DMS79 (cell line): ENCODE measurements around the gene LLGL2.
"Not testable (repeated sequence)": the region's sequence is repeated elsewhere in the genome, so short reads cannot be mapped to it uniquely, and the experiment has no call there.

Experiments used
- DNase-seq: peaks from one replicate; lab custom pipeline; 2025; lab: John Stamatoyannopoulos, UW

The LLGL2 gene

DNA sequence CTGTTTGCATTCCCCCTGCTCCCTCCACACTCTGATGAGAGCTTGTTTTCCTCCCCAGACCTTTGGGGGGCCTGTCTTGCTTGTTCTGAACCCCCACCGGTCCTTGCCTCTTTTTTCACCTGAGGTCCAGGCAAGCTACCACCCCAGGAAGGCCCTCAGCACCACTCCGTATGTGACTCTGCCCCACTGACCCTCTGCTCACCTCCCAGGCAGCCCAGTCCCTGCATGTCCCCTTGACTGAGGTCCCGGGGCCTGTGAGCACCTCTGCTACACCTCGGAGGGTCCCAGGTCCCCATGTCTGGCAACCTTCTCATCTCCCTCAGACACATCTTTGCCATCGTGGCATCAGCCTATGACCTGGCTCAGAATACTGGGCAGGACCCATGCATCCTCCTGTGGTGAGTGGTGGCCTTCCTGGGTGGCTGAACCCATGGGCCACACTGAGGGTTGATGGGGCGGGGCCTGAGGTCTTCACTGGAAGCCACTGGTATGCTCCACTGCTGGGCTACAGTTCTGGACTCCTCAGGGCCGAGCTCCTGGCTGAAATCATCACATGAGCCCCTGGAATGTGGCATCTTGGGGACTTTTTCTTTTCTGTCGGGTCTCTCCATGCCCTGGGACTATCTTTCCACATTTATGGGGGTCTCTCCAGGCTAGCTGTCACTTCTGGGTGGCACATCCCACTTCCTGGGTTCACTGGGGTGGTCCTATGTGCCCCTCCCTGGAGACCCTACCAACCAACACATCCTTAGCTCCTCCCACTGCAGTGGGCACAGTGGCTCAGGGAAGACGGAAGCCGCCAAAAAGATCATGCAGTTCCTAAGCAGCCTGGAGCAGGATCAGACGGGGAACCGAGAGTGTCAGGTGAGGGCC, 65.6 kb downstream of the LLGL2 start:
- DNase-seq, result no peak

DNA sequence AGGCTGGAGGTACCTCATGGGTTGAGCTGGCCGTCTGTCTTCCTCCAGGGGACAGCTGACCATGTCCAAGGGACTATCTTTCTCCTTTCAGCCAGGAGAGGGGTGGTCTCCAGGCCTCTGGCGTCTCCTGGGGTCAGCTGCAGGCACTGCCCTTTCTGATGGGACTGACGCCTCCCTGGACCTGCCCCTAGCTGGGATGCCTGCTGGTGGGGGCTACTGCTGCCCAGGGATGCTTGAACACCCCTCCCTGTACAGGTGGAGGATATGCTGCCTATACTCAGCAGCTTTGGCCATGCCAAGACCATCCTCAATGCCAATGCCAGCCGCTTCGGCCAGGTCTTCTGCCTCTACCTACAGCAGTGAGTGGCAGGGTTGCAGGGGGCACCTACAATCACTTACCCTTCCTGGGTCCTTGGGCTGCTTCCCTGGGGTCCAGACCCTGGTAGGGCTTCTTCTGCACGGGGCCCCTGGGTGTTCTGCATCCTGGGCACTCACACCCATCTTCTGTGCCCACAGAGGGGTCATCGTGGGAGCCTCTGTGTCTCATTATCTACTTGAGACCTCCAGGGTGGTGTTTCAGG, 66.3 kb downstream of the LLGL2 start:
- no peak for DNase-seq

DNA sequence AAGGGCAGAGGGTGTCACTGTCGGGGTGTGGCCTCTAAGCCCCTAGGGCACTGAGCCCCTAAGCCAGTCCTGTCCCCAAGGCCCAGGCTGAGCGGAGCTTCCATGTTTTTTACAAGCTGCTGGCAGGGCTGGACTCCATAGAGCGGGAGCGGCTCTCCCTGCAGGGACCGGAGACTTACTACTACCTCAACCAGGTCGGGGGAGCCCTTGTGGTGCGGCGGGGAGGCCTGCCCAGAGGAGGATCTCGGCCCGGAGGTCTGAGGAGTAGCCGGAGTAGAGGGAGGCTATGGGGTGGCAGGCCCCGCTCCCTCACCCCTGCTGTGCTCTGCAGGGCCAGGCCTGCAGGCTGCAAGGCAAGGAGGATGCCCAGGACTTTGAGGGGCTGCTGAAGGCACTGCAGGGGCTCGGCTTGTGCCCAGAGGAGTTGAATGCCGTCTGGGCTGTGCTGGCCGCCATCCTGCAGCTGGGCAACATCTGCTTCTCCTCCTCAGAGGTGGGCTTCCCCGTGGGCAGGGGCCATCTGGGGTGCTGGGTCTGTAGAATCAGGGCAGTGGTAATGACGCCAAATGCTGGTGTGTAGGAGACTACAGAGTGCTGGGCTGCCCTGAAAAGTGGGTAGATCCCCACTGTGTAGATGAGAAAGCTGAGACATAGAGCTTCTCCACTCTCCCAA, 67.0 kb downstream of the LLGL2 start:
- no peak for DNase-seq

DNA sequence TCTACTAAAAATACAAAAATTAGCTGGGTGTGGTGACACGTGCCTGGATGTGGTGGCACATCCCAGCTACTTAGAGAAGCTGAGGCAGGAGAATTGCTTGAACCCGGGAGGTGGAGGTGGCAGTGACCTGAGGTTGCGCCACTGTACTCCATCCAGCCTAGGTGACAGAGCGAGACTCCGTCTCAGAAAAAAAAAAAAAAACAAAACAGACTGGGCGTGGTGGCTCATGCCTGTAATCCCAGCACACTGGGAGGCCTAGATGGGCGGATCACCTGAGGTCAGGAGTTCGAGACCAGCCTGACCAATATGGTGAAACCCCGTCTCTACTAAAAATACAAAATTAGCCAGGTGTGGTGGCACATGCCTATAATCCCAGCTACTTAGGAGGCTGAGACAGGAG, 67.9 kb downstream of the LLGL2 start:
- not testable (repeated sequence) for DNase-seq

- DNase-seq, result no peak
These were observed 69.2 kb downstream of the LLGL2 start for GRCh38 chr17:75594499-75595283.

DNA sequence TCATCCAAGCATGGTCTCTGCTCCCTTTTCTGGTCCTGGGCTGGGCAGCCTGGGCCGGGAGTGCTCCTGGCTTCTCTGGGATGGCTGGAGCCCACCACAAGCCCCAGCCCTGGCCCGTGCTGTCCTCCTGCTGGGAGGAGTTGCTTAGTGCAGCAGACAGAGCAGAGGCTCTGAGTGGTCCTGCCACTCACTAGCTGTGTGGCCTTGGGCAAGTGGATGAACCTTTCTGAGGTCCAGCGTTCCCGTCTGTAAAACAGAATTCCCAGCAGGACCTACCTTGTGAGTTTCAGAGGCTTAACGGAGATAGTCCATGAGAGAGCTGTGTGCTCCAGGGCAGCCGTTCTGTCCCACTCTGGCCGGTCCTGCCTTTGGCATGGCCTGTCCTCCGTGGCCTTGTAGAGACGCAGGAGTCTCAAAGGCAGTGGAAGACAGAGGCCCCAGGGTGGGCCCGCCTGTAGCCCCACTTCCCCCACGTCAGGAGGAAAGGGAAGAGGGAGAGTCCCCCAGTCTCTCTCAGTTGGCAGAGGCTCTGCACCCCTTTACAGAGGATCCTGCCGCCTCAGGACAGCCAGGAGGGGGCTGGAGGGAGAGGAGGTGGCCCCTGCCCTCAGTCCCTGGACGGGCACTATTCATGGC, 69.9 kb downstream of the LLGL2 start:
- DNase-seq, result no peak

DNA sequence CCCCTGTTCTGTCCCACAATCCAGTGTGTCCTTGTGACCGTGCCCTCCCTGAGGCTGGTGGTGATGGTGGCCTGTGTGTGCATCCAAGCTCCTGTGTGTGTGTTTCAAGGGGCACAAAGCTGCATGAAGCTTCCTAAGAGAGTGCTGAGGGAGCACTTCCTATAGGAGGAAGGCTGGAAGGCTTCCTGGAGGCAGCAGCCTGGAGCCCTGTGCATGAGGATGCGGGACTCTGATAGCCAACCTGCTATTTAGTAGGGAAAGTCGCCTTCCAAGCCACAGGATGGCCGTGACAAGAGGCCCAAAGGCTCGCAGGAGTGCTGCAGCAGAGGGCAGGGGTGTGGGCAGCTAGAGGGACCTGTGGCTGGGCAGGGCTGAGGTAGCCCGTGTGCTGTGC, 70.4 kb downstream of the LLGL2 start:
- DNase-seq, result no peak

GRCh38 chr17:75596320-75597087, 71.0 kb downstream of the LLGL2 start:
- no peak for DNase-seq

- no peak for DNase-seq
These were observed 75.8 kb downstream of the LLGL2 start for GRCh38 chr17:75601057-75601987.

DNA sequence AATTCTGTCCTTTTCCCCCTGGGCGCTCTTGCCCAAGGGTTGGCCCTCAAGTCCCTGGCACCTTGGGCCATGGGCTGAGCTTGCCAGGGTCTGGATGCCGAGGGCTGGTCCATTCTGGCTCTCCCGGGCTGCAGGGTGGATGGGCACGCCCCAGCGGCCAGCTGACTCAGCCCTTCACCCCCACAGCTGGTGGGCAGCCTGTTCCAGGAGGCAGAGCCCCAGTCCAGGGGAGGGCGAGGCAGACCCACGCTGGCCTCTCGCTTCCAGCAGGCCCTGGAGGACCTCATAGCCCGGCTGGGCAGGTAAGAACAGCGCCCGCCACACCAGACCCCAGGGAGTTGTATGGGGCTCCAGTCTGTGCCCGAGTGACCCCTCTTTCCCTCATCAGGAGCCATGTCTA, 77.1 kb downstream of the LLGL2 start:
- DNase-seq, result no peak

DNA sequence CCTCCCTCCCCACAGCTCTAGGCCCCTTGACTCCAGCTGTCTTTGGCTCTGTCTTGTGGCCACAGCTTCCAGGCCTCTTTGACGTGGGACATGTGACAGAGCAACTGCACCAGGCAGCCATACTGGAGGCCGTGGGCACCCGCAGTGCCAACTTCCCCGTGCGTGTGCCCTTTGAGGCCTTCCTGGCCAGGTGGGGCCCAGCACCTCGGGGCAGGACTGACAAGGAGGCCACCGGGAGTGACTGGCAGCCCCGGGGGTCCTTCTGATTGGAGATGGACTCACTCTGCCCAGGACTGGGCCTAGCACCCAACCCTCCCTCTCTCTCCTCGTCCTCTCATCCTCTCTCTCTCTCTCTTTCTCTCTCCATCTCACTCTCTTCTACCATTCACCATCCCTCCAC, 77.6 kb downstream of the LLGL2 start:
- DNase-seq, result no peak

- DNase-seq, result no peak
These were observed 78.7 kb downstream of the LLGL2 start for GRCh38 chr17:75604034-75604695.

DNA sequence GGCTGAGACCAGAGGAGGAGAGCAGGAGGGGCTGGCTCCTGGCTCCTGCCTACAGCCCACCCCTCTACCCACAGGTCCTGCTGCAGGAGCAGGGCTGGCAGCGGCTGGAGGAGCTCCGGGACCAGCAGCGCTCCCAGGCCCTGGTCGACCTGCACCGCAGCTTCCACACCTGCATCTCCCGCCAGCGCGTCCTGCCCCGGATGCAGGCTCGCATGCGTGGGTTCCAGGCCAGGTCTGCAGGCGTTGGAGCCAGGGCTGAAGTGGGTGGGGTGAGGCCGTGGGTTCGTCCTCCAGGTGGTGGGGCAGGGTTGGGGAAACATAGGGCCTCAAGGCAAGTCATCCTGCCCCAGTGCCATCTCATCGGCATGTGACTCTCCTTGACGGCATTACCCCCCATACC, 80.3 kb downstream of the LLGL2 start:
- no peak for DNase-seq

DNA sequence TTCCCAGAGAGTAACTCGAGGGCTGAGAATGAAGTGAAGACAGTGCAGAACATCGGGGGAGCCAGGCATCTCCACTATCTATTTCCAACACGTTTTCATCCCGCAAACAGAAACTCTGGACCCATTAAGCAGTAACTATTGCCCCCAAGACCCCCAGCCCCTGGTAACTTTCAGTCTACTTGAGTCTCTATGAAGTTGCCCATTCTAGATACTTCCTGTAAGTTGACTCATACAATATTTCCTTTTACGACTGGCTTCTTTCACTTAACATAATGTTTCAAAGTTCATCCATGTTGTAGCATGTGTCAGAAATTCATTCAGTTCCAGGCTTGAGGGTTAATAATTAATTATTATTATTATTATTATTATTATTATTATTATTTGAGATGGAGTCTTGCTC, 81.6 kb downstream of the LLGL2 start:
- no peak for DNase-seq

DNA sequence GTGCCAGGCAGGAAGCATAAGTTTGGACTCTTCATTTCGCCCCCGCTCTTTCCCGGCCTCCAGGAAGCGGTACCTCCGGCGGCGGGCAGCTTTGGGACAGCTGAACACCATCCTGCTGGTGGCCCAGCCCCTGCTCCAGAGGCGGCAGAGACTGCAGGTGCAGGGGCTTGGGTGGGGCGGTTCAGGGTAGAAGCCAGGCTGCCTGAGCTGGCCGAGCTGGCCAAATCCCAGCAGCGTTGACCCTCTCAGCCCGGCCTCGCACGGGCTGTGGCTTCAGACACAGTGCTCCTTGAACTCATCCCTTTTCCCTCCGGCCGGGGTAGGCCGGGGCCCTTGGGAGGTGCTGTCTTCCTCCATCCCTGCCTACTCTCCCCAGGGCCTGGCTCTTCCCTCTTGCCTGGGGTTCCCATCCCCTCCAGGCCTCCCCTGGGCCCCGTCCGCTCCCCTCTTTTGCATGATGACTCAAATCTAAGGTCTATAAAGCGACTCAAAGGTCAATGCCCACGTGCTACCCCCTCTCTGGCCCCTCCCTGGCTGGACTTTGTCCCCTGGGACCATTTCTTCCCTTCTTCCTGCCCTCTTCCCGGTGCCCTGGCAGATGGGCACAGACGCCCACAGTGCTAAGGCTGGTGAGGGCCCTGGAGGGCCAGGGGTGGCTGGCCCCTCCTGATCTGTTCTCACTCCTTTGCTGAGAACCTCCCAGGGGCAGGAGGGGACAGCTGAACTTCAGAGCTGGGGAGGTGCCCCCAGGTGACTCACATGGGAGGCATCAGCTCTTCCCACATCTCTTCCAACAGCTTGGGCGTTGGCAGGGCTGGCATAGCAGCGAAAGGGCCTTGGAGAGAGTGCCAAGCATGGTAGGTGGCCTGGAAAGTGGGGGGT, 84.8 kb downstream of the LLGL2 start:
- DNase-seq, result no peak

DNA sequence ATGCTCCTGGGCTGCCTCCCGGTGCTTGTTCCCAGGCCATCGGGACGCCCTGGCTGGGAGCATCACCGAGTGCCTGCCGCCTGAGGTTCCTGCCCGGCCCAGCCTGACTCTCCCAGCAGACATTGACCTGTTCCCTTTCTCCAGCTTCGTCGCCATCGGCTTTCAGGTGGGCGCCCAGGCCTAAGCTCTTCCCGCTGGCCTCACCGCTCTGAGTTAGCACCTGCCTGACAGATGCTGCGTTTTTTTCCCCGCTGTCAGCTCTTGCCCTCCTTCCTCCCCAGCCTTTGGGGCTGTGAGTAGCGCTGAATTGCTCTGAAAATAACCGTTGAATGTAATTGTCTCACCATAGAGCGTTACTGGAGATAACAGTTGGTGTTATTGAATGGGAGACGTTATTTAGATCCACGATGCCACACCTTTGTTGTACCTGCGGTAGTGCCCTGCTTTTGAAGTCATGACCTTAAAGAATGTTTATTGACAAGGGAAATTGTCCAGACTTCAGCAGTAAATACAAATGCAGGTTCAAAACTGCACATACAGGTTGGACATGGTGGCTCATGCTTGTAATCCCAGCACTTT, 86.4 kb downstream of the LLGL2 start:
- DNase-seq, result no peak

DNA sequence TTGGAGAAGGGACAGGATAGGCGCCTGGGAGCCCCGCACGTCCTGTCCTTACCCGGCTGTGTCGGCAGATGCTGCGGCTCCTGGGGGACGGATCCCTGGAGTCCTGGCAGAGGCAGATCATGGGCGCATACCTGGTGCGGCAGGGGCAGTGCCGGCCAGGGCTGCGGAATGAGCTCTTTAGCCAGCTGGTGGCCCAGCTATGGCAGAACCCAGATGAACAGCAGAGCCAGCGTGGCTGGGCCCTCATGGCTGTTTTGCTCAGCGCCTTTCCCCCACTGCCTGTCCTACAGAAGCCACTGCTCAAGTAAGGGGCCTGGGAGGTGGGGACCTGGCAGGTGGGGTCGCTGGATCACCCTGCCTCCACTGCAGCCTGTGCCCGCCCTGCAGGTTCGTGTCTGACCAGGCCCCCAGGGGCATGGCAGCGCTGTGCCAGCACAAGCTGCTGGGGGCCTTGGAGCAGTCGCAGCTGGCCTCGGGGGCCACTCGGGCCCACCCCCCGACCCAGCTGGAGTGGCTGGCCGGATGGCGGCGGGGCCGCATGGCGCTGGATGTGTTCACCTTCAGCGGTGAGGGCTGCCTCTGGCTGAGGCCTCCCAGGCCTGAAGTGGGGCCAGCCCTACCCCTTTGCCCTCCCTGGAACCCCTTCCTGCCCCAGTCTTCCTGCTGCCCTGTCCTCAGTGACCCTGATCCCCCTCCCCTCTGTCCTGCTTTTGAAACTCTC, 87.6 kb downstream of the LLGL2 start:
- DNase-seq, result no peak
